Neural cell (in vitro differentiated cells): ENCODE data around the gene SYCE3. TPM values are rescaled to one million over a fixed set of nuclear protein-coding genes. Genes with fewer than 3 reads are reported as not detected.

ENCODE experiments used
- H2AFZ ChIP-seq: fragments of 200-600, 300-800 bp; sonication (generic), shearing (Covaris generic); 2 replicates; pipeline ENCODE4 v1.6.0; 2014; ENCODE audit warnings: low read depth, mild to moderate bottlenecking, antibody characterized with exemption, low read length, moderate library complexity
- H3F3A ChIP-seq: fragments of 200-600 bp; shearing (Covaris generic); 2 replicates; pipeline ENCODE4 v1.6.1; 2016; ENCODE audit warnings: mild to moderate bottlenecking, moderate library complexity, mixed read lengths, antibody characterized with exemption, low read length; ENCODE audit not compliant: insufficient read depth, poor library complexity, severe bottlenecking
- H3K27ac ChIP-seq: fragments of 200-600, 300-800 bp; sonication (generic), shearing (Covaris generic); 2 replicates; pipeline ENCODE4 v1.5.1; 2014; ENCODE audit warnings: mild to moderate bottlenecking, low read length, moderate library complexity
- H3K27me3 ChIP-seq: fragments of 300-800, 200-600 bp; sonication (generic), shearing (Covaris generic); 2 replicates; pipeline ENCODE4 v1.6.0; 2014; ENCODE audit warnings: mild to moderate bottlenecking, low read depth, low read length, moderate library complexity; ENCODE audit not compliant: insufficient read depth
- H3K36me3 ChIP-seq: fragments of 300-800, 200-600 bp; sonication (generic), shearing (Covaris generic); 2 replicates; pipeline ENCODE4 v1.5.1; 2014; ENCODE audit warnings: mild to moderate bottlenecking, antibody characterized with exemption, low read length, moderate library complexity; ENCODE audit not compliant: insufficient read depth
- H3K4me2 ChIP-seq: fragments of 300-800, 200-600 bp; sonication (generic), shearing (Covaris generic); 2 replicates; pipeline ENCODE4 v1.6.0; 2014; ENCODE audit warnings: mild to moderate bottlenecking, low read length
- H3K4me3 ChIP-seq: fragments of 300-800, 200-600 bp; sonication (generic), shearing (Covaris generic); 2 replicates; pipeline ENCODE4 v1.5.1; 2014; ENCODE audit warnings: mild to moderate bottlenecking, low read length, moderate library complexity
- H3K79me2 ChIP-seq: fragments of 200-600 bp; shearing (Covaris generic); replicated peaks from 2 replicates; pipeline ENCODE4 v1.6.0; 2014; ENCODE audit warnings: mild to moderate bottlenecking, low read length, moderate library complexity; ENCODE audit not compliant: insufficient read depth
- H3K9ac ChIP-seq: fragments of 300-800, 200-600 bp; sonication (generic), shearing (Covaris generic); 2 replicates; pipeline ENCODE4 v1.6.1; 2016; ENCODE audit warnings: mild to moderate bottlenecking, low read length, mixed read lengths
- H3K9me2 ChIP-seq: fragments of 200-600 bp; shearing (Covaris generic); 2 replicates; pipeline ENCODE4 v1.6.1; 2016; ENCODE audit warnings: mild to moderate bottlenecking, low read length, mixed read lengths; ENCODE audit not compliant: insufficient read depth
- H3K9me3 ChIP-seq: fragments of 200-600, 300-800 bp; sonication (generic), shearing (Covaris generic); 2 replicates; pipeline ENCODE4 v1.6.1; 2016; ENCODE audit warnings: mild to moderate bottlenecking, mixed run types, low read length, moderate library complexity, mixed read lengths
- H4K20me1 ChIP-seq: fragments of 200-600 bp; shearing (Covaris generic); 2 replicates; pipeline ENCODE4 v1.6.1; 2016; ENCODE audit warnings: mild to moderate bottlenecking, mixed run types; ENCODE audit not compliant: insufficient read depth
- EP300 ChIP-seq: fragments of 450-650 bp; conservative IDR thresholded peaks from 2 replicates; pipeline ENCODE4 v1.6.1; 2014; ENCODE audit warnings: antibody characterized with exemption, mild to moderate bottlenecking, moderate library complexity; ENCODE audit not compliant: poor library complexity, severe bottlenecking
- EZH2 ChIP-seq: fragments of 200-600, 300-800 bp; shearing (Covaris generic), sonication (generic); IDR thresholded peaks from 2 replicates; pipeline ENCODE4 v1.6.1; 2014; ENCODE audit warnings: antibody characterized with exemption, low read length, borderline replicate concordance, mild to moderate bottlenecking; ENCODE audit not compliant: insufficient read depth, poor library complexity, severe bottlenecking
- MXI1 ChIP-seq: fragments of 450-650 bp; conservative IDR thresholded peaks from 2 replicates; pipeline ENCODE4 v1.6.1; 2014; ENCODE audit warnings: antibody characterized with exemption, mild to moderate bottlenecking; ENCODE audit not compliant: poor library complexity, severe bottlenecking
- POLR2AphosphoS5 ChIP-seq: IDR thresholded peaks from 2 replicates; pipeline ENCODE4 v1.6.1; 2012
- RAD21 ChIP-seq: fragments of 450-650 bp; conservative IDR thresholded peaks from 2 replicates; pipeline ENCODE4 v1.6.1; 2014; ENCODE audit warnings: antibody characterized with exemption, mild to moderate bottlenecking, moderate library complexity
- REST ChIP-seq: IDR thresholded peaks from 2 replicates; pipeline ENCODE4 v1.6.1; 2012; ENCODE audit warnings: borderline replicate concordance
- SMC3 ChIP-seq: fragments of 450-650 bp; conservative IDR thresholded peaks from 2 replicates; pipeline ENCODE4 v1.6.1; 2014; ENCODE audit warnings: antibody characterized with exemption, mild to moderate bottlenecking, moderate library complexity; ENCODE audit not compliant: poor library complexity
- TAF1 ChIP-seq: IDR thresholded peaks from 2 replicates; pipeline ENCODE4 v1.6.1; 2012; ENCODE audit warnings: low read depth
- polyA plus RNA-seq: library from polyadenylated mRNA; depleted of rRNA; stranded (reverse); fragments of >200 nt; gene quantifications from 2 replicates; pipeline ENCODE4 v1.2.3, GENCODE V29; 2014
- TF ChIP-seq, protein P1 (sequence below): fragments of 450-650 bp; IDR thresholded peaks from 2 replicates; pipeline ENCODE4 v1.5.1; 2014; ENCODE audit warnings: antibody characterized with exemption, mild to moderate bottlenecking, moderate library complexity; ENCODE audit not compliant: poor library complexity, severe bottlenecking

Gene SYCE3
- polyA plus RNA-seq, 1 donor from 2014 or later = not detected

DNA sequence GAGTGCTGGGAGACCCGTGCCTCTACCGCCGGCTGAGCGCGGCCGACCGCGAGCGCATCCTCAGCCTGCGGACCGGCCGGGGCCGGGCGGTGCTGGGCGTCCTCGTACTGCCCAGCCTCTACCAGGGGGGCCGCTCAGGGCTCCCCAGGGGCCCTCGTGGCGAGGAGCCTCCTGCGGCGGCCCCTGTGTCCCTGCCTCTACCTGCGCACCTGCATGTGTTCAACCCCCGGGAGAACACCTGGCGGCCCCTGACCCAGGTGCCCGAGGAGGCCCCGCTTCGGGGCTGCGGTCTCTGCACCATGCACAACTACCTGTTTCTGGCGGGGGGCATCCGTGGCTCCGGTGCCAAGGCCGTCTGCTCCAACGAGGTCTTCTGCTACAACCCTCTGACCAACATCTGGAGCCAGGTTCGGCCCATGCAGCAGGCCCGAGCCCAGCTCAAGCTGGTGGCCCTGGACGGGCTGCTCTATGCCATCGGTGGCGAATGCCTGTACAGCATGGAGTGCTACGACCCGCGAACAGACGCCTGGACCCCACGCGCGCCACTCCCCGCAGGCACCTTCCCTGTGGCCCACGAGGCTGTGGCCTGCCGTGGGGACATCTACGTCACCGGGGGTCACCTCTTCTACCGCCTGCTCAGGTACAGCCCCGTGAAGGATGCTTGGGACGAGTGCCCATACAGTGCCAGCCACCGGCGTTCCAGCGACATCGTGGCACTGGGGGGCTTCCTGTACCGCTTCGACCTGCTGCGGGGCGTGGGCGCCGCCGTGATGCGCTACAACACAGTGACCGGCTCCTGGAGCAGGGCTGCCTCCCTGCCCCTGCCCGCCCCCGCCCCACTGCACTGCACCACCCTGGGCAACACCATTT, 13.6 kb downstream of the SYCE3 start:
- H3K27me3 ChIP-seq = peaks cover 7% of the 10 kb centered on the region

GRCh38 chr22:50548040-50548920, 14.4 kb downstream of the SYCE3 start:
- no peak overlapping the region for H3K27ac ChIP-seq
- H3K79me2 ChIP-seq = no peaks in the 10 kb centered on the region
- no peaks in the 10 kb centered on the region for H4K20me1 ChIP-seq
- H3K9ac ChIP-seq = no peak overlapping the region
- no peak overlapping the region for H3K4me2 ChIP-seq
- no peak overlapping the region for H2AFZ ChIP-seq
- H3K27me3 ChIP-seq = peaks cover 13% of the 10 kb centered on the region
- H3K4me3 ChIP-seq = no peak overlapping the region
- H3K9me2 ChIP-seq = no peaks in the 10 kb centered on the region
- H3K36me3 ChIP-seq = no peaks in the 10 kb centered on the region
- H3F3A ChIP-seq = no peaks in the 10 kb centered on the region
- H3K9me3 ChIP-seq = no peaks in the 10 kb centered on the region
- TF ChIP-seq RAD21 (no peak), SMC3 (no peak), MXI1 (no peak), POLR2AphosphoS5 (no peak), EP300 (no peak), TAF1 (no peak), EZH2 (no peak), REST (no peak)
- TF ChIP-seq, protein P1, sequence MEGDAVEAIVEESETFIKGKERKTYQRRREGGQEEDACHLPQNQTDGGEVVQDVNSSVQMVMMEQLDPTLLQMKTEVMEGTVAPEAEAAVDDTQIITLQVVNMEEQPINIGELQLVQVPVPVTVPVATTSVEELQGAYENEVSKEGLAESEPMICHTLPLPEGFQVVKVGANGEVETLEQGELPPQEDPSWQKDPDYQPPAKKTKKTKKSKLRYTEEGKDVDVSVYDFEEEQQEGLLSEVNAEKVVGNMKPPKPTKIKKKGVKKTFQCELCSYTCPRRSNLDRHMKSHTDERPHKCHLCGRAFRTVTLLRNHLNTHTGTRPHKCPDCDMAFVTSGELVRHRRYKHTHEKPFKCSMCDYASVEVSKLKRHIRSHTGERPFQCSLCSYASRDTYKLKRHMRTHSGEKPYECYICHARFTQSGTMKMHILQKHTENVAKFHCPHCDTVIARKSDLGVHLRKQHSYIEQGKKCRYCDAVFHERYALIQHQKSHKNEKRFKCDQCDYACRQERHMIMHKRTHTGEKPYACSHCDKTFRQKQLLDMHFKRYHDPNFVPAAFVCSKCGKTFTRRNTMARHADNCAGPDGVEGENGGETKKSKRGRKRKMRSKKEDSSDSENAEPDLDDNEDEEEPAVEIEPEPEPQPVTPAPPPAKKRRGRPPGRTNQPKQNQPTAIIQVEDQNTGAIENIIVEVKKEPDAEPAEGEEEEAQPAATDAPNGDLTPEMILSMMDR = no peak

More for the DNA sequence above, 13.6 kb downstream of the SYCE3 start:
- Histone ChIP-seq H3K4me2 (no peak overlapping the region), H2AFZ (no peak overlapping the region), H3K79me2 (no peaks in the 10 kb centered on the region), H3K4me3 (no peak overlapping the region), H3K9me2 (no peaks in the 10 kb centered on the region), H3K27ac (no peak overlapping the region), H3F3A (no peaks in the 10 kb centered on the region), H3K9ac (no peak overlapping the region), H4K20me1 (no peaks in the 10 kb centered on the region), H3K36me3 (no peaks in the 10 kb centered on the region), H3K9me3 (no peaks in the 10 kb centered on the region)
- no peak for TF ChIP-seq SMC3
- TF ChIP-seq, protein P1 = no peak
- no peak for TF ChIP-seq RAD21
